ENCODE data around the gene PPP1R15B.

Gene PPP1R15B

DNA sequence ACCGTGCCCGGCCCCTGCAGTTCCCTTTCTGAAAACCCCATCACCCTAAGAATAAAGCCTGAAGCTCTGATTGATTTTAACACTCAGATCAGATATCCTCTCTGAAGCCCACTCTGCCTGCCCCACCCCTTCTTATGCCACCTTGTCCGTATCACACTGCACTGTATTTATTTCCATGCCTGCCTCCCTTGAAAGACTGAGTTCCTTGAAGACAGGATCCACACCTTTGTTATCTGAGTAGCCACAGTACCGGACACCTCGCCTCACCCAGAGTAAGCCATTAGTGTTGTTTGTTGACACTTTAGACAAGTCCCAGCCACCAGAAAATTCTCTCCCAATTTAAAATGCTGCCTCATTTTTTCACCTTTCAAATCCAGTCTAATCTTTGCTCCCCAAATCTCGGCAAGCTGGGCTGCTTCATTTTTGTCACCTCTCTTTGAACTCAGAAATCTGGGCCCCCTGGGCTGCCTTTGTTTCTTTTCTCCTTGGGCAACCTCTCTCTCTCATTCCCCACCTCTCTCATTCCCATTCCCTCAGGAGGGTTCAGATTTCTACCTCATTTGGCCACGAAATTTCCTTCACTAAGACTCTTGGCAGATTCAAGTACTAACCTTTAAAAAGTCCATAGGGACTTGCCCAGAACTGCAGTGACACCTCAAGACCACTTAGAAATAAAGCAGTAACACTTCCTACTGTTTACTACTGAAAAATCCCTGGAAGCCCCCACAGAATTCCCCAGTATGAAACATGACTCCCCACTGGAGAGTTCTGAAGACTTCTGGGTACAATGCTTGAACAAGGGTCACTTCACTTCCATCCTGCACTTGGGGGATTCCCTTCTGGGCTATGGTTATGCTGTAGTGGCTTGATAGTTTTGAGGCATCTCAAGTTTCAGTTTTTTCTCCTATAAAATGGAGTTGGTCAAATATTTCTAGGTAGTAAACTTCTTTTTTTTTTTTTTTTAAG, 8.7 kb upstream of the PPP1R15B start:
- TF ChIP-seq, protein P1, sequence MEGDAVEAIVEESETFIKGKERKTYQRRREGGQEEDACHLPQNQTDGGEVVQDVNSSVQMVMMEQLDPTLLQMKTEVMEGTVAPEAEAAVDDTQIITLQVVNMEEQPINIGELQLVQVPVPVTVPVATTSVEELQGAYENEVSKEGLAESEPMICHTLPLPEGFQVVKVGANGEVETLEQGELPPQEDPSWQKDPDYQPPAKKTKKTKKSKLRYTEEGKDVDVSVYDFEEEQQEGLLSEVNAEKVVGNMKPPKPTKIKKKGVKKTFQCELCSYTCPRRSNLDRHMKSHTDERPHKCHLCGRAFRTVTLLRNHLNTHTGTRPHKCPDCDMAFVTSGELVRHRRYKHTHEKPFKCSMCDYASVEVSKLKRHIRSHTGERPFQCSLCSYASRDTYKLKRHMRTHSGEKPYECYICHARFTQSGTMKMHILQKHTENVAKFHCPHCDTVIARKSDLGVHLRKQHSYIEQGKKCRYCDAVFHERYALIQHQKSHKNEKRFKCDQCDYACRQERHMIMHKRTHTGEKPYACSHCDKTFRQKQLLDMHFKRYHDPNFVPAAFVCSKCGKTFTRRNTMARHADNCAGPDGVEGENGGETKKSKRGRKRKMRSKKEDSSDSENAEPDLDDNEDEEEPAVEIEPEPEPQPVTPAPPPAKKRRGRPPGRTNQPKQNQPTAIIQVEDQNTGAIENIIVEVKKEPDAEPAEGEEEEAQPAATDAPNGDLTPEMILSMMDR (IDR thresholded peaks at IDR 0.05; ENCODE audit: control insufficient read depth, insufficient read depth, low read depth, low read length, missing control alignments), result no peak
- no peak for DNase-seq (ENCODE audit: low read depth)
- H3K4me3 ChIP-seq (ENCODE audit: control insufficient read depth, low read depth, low read length), result no peak overlapping the region

DNA sequence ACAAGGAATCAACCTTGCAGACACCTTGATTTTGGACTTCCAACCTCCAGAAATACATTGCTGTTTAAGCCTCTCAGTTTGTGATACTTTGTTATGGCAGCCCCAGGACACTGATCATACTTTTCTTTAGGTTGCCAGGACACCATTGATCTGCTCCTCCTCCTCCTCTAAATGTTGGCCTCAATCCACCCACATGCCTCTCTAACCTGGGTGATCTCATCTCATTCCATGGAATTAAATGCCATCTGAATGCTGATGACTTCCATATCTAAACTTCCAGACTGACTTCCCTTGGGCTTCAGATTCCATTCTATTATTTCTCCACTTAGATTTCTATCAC, 7.4 kb upstream of the PPP1R15B start:
- DNase-seq (ENCODE audit: low read depth), result no peak
- no peak overlapping the region for H3K4me3 ChIP-seq (ENCODE audit: control insufficient read depth, low read depth, low read length)
- TF ChIP-seq, protein P1 (IDR thresholded peaks at IDR 0.05; ENCODE audit: control insufficient read depth, insufficient read depth, low read depth, low read length, missing control alignments), result no peak

DNA sequence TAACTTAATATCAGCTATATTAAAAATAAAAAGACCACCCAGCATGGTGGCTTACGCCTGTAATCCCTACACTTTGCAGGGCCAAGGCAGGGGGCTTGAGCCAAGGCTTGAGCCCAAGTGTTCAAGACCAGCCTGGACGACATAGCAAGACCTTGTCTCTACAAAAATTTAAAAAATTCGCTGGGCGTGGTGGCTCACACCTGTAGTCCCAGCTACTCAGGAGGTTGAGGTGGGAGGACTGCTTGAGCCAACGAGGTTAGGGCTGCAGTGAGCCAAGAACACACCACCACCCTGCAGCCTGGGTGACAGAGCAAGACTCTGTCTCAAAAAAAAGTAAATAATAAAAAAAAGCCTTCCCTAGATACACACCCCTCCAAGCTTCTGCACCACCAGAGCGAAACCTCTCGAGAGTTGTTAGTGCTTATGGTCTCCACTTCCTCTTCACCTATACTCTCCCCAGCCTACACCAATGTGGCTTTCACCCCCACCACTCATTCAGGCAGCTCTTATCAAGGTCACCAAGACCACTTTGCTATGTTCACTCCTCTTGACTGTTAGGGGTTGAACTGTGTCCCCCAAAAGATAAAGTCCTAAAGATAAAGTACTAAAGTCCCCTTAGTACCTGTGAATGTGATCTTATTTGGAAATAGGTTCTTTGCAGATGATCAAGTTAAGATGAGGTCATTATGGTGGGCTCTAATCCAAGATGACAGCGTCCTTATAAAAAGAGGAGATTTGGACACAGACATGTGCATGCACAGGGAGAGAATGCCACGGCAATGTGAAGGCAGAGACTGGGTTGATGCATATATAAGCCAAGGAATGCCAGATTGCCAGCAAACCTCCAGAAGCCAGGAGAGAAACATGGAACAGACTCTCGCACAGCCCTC, 6.8 kb upstream of the PPP1R15B start:
- H3K4me3 ChIP-seq (ENCODE audit: control insufficient read depth, low read depth, low read length), result no peak overlapping the region
- no peak for DNase-seq (ENCODE audit: low read depth)
- TF ChIP-seq, protein P1 (IDR thresholded peaks at IDR 0.05; ENCODE audit: control insufficient read depth, insufficient read depth, low read depth, low read length, missing control alignments), result no peak

DNA sequence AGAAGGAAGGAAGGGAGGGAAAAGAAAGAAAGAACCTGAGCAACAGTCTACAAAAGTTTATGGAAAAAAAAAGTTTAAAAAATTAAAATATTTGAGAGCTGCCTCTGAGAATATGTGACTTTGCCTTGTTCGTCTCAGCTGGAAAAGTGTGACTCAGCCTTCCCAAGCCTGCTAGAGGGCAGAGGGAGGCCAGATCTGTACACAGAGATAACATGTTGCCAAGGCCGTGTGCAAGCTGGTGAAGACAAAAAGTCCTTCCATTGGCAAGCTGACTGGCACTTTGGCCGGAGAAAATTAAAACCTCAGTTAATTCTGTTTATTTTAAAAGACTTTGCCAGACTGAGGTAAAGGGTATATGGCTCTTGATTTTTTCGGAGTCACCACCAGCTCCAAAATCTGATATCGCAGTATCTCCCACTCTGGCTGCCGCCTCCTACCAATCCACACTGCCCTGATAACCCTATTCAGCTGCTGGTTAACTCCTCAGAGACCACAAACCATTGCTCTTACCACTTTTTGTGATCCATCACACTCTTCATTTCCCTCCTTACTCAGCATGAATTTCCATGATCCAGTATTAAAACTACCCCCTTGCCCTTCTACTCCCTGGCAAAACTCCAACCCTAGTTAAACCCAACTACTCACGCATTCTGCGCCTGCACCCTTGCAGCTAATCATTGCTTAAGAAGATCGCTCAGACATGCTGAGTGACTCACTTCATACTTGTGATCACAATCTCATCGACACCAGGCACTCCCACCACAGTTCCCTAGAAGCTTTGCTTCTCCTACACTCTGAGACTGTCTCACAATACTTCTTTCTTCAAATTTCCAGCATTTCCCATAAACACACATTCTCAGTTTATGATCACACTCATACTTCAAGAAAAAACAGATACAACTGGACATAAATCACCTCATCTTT, 5.7 kb upstream of the PPP1R15B start:
- peak; percentile 99 for DNase-seq (ENCODE audit: low read depth)
- TF ChIP-seq, protein P1 (IDR thresholded peaks at IDR 0.05; ENCODE audit: control insufficient read depth, insufficient read depth, low read depth, low read length, missing control alignments), result no peak
- H3K4me3 ChIP-seq (ENCODE audit: control insufficient read depth, low read depth, low read length), result peak overlapping the region; percentile 42

DNA sequence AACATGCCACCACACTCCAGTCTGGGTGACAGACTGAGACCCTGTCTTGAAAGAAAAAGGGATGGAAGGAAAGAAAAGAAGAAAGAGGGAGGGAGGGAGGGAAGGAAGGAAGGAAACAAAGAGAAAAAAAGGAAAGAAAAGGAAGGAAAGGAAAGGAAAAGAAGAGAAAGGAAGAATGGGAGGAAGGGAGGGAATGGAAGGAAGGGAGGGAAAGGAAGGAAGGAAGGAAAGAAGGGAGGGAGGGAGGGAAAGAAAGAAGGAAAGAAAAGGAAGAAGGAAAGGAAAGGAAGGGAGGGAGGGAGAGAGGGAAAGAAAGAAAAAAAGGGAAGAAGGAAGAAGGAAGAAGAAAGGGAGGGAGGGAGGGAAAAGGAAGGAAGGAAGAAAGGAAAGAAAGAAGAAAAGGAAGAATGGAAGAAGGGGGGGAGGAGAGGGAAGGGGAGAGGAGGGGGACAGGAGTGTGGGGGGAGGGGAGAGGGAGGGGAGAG, 5.0 kb upstream of the PPP1R15B start:
- TF ChIP-seq, protein P1 (IDR thresholded peaks at IDR 0.05; ENCODE audit: control insufficient read depth, insufficient read depth, low read depth, low read length, missing control alignments), result no peak
- DNase-seq (ENCODE audit: low read depth), result no peak
- H3K4me3 ChIP-seq (ENCODE audit: control insufficient read depth, low read depth, low read length), result no peak overlapping the region

Data from AG09309 (cell line).